ENCODE measurements around the gene NUP62. TPM values are rescaled to one million over a fixed set of nuclear protein-coding genes. Genes with fewer than 3 reads are reported as not detected.
A peak's percentile ranks its signal among the peaks of the same experiment; 100 is the strongest.

The NUP62 gene
- polyA plus RNA-seq, 1 of the 3 experiments (the other 2 are of a cell fraction) = 16.2 TPM

DNA sequence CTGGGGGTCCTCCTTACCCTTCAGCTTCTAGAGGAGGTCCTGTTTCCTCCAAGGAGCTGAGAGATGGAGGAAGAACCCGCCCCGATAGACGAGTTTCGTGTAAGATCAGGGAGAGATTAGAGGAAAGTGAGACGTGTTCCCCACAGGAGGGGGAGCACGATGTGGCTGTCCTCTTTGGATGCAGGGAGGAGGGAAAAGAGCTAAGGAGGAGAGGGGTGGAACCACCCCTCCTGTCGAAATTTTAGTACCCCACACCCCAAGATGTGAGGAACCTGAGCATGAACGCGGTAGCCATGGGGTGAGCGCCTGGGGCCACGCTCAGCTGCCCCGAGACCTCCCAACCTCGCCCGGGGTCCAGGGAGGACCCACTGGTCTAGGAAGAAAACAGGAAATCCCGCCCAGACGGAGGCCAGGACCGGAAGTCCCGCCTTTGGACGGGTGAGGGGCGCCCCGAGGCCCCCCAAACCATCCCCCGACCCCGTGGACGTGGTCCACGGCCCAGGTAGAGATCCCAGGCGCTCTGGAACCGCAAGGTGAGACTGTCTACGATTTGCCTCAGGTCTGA is 53.4 kb downstream of the NUP62 start (continued):
- TF ChIP-seq RAD21 (IDR thresholded peaks at IDR 0.05; ENCODE audit: low read length) (no peak), SIN3A (IDR thresholded peaks at IDR 0.05; ENCODE audit: borderline replicate concordance, low read depth, low read length) (no peak), TEAD4 (IDR thresholded peaks at IDR 0.05; ENCODE audit: borderline replicate concordance, insufficient read depth) (no peak)
- TF ChIP-seq, protein P1, sequence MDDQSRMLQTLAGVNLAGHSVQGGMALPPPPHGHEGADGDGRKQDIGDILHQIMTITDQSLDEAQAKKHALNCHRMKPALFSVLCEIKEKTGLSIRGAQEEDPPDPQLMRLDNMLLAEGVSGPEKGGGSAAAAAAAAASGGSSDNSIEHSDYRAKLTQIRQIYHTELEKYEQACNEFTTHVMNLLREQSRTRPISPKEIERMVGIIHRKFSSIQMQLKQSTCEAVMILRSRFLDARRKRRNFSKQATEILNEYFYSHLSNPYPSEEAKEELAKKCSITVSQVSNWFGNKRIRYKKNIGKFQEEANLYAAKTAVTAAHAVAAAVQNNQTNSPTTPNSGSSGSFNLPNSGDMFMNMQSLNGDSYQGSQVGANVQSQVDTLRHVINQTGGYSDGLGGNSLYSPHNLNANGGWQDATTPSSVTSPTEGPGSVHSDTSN (IDR thresholded peaks at IDR 0.05) = no peak

DNA sequence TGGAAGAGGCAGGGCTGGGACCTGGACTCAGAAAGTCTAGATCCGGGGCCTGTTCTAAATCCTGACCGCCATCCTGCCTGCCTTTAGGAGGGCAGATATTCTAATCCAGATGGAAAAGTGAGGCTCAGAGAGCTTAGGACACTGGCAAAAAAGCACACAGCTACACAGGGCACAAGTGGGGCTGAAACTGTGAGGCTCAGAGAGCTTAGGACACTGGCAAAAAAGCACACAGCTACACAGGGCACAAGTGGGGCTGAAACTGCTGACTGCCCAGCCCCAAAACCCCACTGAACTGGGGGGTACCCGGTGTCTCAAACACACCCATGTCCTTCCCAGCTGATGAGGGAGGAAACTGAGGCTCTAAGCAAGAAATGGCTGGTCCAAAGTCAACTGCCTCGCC is 54.1 kb downstream of the NUP62 start:
- Histone ChIP-seq H3K36me3 (replicated peaks in 1 of 2; ENCODE audit: control insufficient read depth in 1 of 2, insufficient read depth in 2 of 2, low read length in 1 of 2) (peaks cover 12 to 32% of the 10 kb centered on the region in 2 experiments), H3K4me2 (peak overlapping the region; percentile 95), H3F3A (replicated peaks; ENCODE audit: insufficient read depth) (peaks cover 5% of the 10 kb centered on the region), H3K4me1 (ENCODE audit: control insufficient read depth in 1 of 2, insufficient read depth in 2 of 2, low read depth in 1 of 2, low read length in 1 of 2) (peaks cover 11 to 38% of the 10 kb centered on the region in 2 experiments), H2AFZ (ENCODE audit: low read depth) (no peak overlapping the region), H3K9ac (peak overlapping the region; percentile 97), H3K9me3 (no peaks in the 10 kb centered on the region), H3K9me2 (no peaks in the 10 kb centered on the region), H3K79me2 (ENCODE audit: insufficient read depth) (peaks cover 59% of the 10 kb centered on the region), H3K4me3 (ENCODE audit: low read depth in 2 of 2, low read length in 1 of 2) (peak overlapping the region; percentile 74 to 99), H4K20me1 (ENCODE audit: insufficient read depth) (no peaks in the 10 kb centered on the region), H3K27ac (ENCODE audit: low read depth in 2 of 2, low read length in 1 of 2) (peak overlapping the region; percentile 96 to 99; a peak in 3 of 4 replicates), H3K27me3 (ENCODE audit: insufficient read depth) (no peaks in the 10 kb centered on the region)
- WGBS (ENCODE audit: low lambda C conversion rate) = 68% methylated on average over 4 of the region's 4 CpGs
- CTCF ChIA-PET = interaction anchor here (1.1 kb wide), 1 partner anchor 12 kb away, joined by 4 read pairs; no protein-coding TSS in a partner anchor
- no peak for DNase-seq
- no peak for TF ChIP-seq TCF12 (IDR thresholded peaks at IDR 0.05)
- no peak for TF ChIP-seq FOXJ3 (CRISPR knock-in tag; IDR thresholded peaks at IDR 0.05)
- TF ChIP-seq, protein P2, sequence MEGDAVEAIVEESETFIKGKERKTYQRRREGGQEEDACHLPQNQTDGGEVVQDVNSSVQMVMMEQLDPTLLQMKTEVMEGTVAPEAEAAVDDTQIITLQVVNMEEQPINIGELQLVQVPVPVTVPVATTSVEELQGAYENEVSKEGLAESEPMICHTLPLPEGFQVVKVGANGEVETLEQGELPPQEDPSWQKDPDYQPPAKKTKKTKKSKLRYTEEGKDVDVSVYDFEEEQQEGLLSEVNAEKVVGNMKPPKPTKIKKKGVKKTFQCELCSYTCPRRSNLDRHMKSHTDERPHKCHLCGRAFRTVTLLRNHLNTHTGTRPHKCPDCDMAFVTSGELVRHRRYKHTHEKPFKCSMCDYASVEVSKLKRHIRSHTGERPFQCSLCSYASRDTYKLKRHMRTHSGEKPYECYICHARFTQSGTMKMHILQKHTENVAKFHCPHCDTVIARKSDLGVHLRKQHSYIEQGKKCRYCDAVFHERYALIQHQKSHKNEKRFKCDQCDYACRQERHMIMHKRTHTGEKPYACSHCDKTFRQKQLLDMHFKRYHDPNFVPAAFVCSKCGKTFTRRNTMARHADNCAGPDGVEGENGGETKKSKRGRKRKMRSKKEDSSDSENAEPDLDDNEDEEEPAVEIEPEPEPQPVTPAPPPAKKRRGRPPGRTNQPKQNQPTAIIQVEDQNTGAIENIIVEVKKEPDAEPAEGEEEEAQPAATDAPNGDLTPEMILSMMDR (IDR thresholded peaks at IDR 0.05) = no peak
- TF ChIP-seq SIN3A (IDR thresholded peaks at IDR 0.05; ENCODE audit: borderline replicate concordance, low read depth, low read length) = no peak
- TF ChIP-seq, protein P3, sequence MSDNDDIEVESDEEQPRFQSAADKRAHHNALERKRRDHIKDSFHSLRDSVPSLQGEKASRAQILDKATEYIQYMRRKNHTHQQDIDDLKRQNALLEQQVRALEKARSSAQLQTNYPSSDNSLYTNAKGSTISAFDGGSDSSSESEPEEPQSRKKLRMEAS (IDR thresholded peaks at IDR 0.05; ENCODE audit: low read depth) = no peak
- TF ChIP-seq, protein P4, sequence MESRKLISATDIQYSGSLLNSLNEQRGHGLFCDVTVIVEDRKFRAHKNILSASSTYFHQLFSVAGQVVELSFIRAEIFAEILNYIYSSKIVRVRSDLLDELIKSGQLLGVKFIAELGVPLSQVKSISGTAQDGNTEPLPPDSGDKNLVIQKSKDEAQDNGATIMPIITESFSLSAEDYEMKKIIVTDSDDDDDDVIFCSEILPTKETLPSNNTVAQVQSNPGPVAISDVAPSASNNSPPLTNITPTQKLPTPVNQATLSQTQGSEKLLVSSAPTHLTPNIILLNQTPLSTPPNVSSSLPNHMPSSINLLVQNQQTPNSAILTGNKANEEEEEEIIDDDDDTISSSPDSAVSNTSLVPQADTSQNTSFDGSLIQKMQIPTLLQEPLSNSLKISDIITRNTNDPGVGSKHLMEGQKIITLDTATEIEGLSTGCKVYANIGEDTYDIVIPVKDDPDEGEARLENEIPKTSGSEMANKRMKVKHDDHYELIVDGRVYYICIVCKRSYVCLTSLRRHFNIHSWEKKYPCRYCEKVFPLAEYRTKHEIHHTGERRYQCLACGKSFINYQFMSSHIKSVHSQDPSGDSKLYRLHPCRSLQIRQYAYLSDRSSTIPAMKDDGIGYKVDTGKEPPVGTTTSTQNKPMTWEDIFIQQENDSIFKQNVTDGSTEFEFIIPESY (IDR thresholded peaks at IDR 0.05; ENCODE audit: borderline replicate concordance, low read depth) = no peak
- TF ChIP-seq RFX5 (IDR thresholded peaks at IDR 0.05; ENCODE audit: low read length) = no peak
- TF ChIP-seq FOSL2 (IDR thresholded peaks at IDR 0.05; ENCODE audit: borderline replicate concordance, low read depth) = no peak
- TF ChIP-seq MXI1 (IDR thresholded peaks at IDR 0.05; ENCODE audit: low read depth, low read length) = no peak
- no peak for TF ChIP-seq FOXM1 (IDR thresholded peaks at IDR 0.05; ENCODE audit: low read depth)
- TF ChIP-seq, protein P1 (IDR thresholded peaks at IDR 0.05) = no peak
- TF ChIP-seq JUND (IDR thresholded peaks at IDR 0.05) = no peak
- no peak for TF ChIP-seq RXRA (IDR thresholded peaks at IDR 0.05; ENCODE audit: borderline replicate concordance, low read depth)
- no peak for TF ChIP-seq EP300 (IDR thresholded peaks at IDR 0.05; ENCODE audit: borderline replicate concordance in 1 of 2, low read depth in 1 of 2, low read length in 1 of 2)
- no peak for TF ChIP-seq EZH2phosphoT487 (IDR thresholded peaks at IDR 0.05; ENCODE audit: borderline replicate concordance, low read depth)
- TF ChIP-seq NRF1 (IDR thresholded peaks at IDR 0.05; ENCODE audit: low read depth, low read length) = no peak
- POLR2A ChIA-PET = interaction anchor here (2.0 to 2.7 kb wide), 2 partner anchors 24 to 55 kb away, joined by 8 to 19 read pairs; partner anchors contain the start of genes NUP62 and PTOV1

Measured in SK-N-SH (cell line).